HL-60/S4 treated with retinoic acid at 250 ng/mL for 4 days and 3 days (cell line): ENCODE results near the gene RBP7.
"Not testable (repeated sequence)": the region's sequence is repeated elsewhere in the genome, so short reads cannot be mapped to it uniquely, and the experiment has no call there.

ENCODE experiments used
- in situ Hi-C: fragments of 300-500 bp; cut with MboI; formaldehyde crosslinking; loops from 2 replicates; pipeline ENCODE4 v1.7.0; 2022; ENCODE audit warnings: low sequenced_read_pairs

The RBP7 gene

DNA sequence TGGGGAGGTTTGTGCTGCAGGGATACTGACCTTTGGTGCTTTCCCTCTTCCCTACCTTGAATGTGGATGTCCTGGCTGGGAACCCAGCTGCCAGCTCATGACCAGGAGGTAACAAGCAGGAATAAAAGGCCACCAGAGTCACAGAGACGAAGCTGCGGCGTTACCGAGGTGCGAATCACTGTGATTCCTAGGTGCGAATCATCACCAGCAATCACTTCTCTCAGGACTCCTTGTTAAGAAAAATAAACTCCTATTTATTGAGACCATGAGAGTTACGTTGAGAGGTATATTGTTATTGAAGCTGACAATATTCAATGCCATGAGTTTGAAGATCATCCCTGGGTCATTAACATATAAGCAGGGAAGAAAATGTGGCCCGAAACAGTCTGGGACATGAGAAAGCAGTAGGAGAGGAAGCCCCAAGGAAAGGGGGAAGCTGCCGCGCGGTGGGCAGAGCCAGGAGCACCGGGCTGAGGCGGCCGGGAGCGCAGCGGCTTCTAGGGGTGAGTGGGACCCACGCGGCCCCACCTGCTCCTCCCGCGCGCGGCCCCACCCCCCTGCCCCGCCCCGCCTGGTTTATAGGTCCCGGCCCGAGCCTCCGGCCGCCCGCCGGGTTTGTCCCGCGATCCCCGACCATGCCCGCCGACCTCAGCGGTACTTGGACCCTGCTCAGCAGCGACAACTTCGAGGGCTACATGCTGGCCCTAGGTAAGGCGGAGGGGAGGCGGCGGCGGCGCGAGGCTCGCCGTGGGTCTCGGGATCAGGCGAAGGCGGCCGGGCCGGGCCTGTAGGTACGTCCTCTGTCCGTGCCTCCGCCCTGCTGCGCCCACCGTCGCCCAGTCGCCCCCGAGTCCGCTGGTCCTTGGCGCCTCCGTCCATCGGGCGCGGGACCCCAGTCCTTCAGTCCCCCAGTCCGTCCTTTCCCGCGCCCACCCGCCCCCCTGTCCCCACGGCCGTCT lies at the start of gene RBP7:
Gene RBP7, plus strand, starts transcription at position 605 of the 959 bp plus-strand sequence. Its CDS starts 31 bp downstream, at position 636.
- in situ Hi-C loops: no loop called here

GRCh38 chr1:9957726-9958125 lies 39.3 kb upstream of the RBP7 start:
- in situ Hi-C loops: no loop called here

- in situ Hi-C loops: no loop called here
Measured at GRCh38 chr1:9960011-9960410, 37.0 kb upstream of the RBP7 start.

GRCh38 chr1:9960706-9961562 lies 36.1 kb upstream of the RBP7 start:
- in situ Hi-C loops: no loop called here

- in situ Hi-C loops: no loop called here
Measured at GRCh38 chr1:9984253-9984652, 12.8 kb upstream of the RBP7 start.

DNA sequence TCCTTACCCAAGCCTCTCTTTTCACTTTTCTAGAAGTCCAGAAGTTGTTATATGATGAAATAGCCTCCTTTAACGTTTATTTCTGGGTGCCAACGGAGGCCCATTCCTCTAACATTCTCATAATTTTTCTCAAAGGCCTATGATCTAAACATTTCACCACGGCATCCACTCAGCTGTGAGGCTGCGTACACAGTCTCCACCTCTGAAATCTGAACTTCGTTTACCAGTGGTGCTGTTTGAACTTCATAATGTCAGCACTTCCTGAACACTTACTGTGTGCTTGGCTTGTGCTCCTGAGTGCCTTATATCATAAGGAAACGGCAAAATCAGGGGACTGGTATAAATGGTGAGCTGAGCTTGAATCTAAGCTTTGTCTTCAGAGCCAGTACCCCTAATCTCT lies 12.0 kb upstream of the RBP7 start:
- in situ Hi-C loops: no loop called here

- in situ Hi-C loops: no loop called here
Measured at GRCh38 chr1:9989773-9990172, 7.3 kb upstream of the RBP7 start.

GRCh38 chr1:9990944-9991343 lies 6.1 kb upstream of the RBP7 start:
- in situ Hi-C loops: no loop called here

DNA sequence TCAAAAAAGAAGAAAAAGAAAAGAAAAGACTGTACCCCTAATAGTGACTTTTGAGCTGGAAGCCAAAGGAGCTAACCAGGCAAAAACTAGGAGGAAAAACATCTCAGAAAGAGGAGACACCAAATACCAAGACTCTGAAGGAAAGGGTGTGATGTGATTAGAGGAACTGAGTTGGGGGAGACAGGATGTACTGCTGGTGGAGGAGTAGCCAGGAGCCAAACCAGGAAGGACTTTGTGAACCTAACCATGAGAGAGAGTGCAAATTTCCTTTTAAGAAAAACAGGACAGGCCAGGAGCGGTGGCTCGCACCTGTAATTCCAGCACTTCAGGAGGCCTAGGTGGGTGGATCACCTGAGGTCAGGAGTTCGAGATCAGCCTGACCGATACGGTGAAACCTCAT lies 4.1 kb upstream of the RBP7 start:
- in situ Hi-C loops: no loop called here

- in situ Hi-C loops: no loop called here
Measured at GRCh38 chr1:9993561-9994075, 3.4 kb upstream of the RBP7 start.

GRCh38 chr1:10001016-10001665 lies 4.1 kb downstream of the RBP7 start:
- in situ Hi-C loops: no loop called here

GRCh38 chr1:10005248-10005647 lies 8.2 kb downstream of the RBP7 start:
- in situ Hi-C loops: not testable (repeated sequence)

DNA sequence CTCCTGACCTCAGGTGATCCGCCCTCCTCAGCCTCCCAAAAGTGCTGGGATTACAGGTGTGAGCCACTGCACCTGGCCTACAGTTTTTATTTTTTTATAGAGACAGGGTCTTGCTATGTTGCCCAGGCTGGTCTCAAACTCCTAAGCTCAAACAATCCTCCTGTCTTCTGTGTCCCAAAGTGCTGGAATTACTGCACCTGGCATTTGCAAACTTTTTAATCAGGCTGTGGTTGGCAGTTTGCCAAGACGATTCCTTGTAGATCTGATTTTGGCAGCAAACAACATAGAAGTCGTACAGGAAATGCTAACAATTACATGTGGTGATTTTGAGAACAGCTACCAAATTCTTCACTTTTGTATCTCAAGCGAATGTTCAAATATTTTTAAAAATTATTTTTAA lies 10.1 kb downstream of the RBP7 start:
- in situ Hi-C loops: no loop called here

DNA sequence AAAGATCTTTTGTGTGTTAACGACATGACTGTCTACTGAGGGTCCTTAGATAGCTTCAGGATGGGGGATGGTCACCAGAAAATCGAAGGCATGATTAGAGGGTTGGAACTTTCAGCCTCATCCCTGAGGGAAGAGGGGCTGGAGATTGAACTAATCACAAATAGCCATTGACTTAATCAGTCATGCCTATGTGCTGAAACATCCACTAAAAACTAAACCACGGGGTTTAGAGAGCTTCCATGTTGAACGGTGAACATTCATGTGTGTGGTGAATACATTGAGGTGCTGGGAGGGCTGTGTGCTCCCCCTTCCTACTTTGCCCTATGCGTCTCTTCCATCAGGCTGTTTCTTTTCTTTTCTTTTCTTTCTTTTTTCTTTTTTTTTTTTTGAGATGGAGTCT lies 17.0 kb downstream of the RBP7 start:
- in situ Hi-C loops: no loop called here

DNA sequence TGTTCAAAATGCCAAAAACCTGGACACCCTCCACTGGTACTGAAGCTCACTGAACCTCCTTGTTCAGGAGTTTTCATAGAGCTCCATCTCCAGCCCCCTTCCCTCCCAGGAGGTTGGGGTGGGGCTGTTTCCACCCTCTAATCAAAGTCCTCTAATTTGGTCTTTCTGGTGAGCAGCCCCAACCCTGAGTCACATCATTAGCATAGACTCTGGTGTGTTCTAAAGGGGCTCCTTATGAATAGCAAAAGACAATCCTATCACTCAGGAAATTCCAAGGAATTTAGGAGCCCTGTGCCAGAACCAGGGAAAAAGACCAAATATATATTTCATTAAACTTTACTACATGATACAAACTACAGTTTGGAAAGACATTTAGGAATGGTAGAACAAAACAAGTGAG lies 22.5 kb downstream of the RBP7 start:
- in situ Hi-C loops: no loop called here

DNA sequence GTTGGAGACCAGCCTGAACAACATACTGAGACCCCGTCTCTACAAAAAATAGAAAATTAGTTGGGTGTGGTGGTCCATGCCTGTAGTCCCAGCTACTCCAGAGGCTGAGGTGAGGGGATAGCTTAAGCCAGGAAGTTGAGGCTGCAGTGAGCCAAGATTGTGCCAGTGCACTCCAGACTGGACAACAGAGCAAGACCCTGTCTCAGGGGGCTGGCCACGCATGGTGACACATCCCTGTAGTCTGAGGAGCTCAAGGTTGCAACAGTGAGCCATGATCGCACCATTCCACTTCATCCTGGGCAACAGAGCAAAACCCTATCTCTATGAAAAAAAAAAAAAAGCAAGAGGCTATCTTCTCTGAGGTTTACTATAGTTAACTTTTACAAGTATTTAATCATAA lies 23.1 kb downstream of the RBP7 start:
- in situ Hi-C loops: no loop called here

DNA sequence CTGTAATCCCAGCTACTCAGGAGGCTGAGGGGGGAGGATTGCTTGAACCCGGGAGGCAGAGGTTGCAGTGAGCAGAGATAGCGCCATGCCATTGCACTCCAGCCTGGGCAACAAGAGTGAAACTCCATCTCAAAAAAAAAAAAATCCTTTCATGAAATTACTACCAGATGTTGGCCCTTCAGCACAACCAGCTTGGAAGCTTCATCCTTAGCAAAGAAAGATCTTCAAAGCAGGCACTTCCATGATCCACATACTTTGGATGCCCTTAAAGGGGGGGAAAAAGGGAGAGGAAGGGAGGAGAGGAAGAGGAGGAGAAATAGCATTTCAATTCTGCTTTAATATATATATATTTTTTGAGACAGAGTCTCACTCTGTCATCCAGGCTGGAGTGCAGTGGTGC lies 23.6 kb downstream of the RBP7 start:
- in situ Hi-C loops: not testable (repeated sequence)

DNA sequence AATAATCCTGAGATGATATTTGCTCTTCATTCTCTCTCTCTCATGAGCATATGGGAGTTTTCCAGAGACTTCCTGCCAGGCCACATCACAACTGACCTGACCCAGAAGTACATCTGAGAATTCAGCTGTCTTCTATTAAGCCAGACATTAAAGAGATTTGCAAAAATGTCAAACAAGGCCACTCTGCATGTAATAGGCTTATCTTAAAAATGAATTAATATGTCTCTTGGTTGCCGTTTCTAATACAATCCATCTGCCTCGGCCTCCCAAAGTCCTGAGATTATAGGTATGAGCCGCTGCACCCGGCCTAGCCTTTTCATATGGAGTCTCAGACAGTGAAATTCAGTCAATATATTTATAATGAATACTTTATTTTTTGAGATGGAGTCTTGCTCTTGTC lies 25.0 kb downstream of the RBP7 start:
- in situ Hi-C loops: not testable (repeated sequence)

DNA sequence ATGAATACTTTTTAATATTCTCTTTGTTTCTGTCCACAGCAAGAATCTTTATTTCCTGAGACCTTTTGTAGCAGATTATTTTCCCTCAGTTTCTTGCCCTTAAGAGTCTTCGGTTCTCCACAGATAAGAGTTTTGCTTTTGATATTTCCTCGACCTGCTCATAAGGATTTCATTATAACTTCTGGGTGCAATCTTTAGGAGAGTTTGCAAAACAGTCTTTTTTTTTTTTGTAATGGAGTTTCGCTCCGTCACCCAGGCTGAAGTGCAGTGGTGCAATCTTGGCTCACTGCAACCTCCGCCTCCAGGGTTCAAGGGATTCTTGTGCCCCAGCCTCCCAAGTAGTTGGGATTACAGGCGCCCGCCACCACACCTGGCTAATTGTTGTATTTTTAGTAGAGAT lies 25.6 kb downstream of the RBP7 start:
- in situ Hi-C loops: no loop called here

DNA sequence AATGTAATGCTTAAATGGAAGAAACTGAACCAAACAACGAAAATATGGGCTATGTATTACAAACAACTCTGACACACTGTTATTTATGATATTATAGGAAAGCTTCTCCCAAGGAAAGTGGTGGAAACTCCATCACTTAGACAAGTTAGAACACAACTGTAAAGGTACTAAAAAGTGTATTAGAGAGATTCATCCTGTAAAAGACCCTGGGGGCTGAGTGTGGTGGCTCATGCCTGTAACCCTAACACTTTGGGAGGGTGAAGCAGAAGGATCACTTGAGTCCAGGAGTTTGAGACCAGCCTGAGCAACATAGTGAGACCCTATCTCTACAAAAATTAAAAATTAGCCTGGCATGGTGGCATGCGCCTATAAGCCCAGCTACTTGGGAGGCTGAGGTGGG lies 28.3 kb downstream of the RBP7 start:
- in situ Hi-C loops: no loop called here

DNA sequence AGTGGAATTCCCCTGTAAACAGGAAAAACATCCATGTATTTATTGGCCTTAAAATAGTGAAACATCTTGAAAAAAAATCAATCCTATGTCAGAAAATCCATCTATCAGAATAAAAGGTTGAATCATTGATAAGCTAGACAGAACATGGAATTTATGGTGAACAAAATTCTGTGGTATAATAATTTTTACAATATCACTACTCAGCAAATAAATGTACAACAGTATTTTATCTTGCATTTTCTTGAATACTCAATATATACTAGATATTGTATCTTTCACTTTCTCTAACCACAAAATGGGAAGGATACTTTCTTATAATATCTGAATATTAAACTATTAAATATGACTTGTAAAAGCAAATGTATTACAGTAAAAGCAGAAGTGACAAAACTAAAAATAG lies 30.0 kb downstream of the RBP7 start:
- in situ Hi-C loops: no loop called here
